SU-DHL-6 (cell line): ENCODE data around the gene MTERF4.

ENCODE experiments used
- H2AFZ ChIP-seq: fragments of 200-600 bp; sonication (generic); 2 replicates; pipeline ENCODE4 v1.6.1; 2014; ENCODE audit warnings: low read depth, mild to moderate bottlenecking, moderate library complexity, mixed read lengths, antibody characterized with exemption, low read length; ENCODE audit not compliant: severe bottlenecking
- H3F3A ChIP-seq: fragments of 200-600 bp; shearing (Covaris generic); 2 replicates; pipeline ENCODE4 v1.6.0; 2016; ENCODE audit warnings: antibody characterized with exemption, mild to moderate bottlenecking; ENCODE audit not compliant: insufficient read depth
- H3K27ac ChIP-seq: fragments of 200-600 bp; sonication (generic); 2 replicates; pipeline ENCODE4 v1.5.1; 2016; ENCODE audit warnings: low read depth, mild to moderate bottlenecking, low read length, moderate library complexity, mixed read lengths
- H3K27me3 ChIP-seq: fragments of 200-600 bp; sonication (generic), shearing (Covaris generic); 2 replicates; pipeline ENCODE4 v1.6.0; 2014; ENCODE audit warnings: mild to moderate bottlenecking, low read length
- H3K36me3 ChIP-seq: fragments of 200-600 bp; sonication (generic); 2 replicates; pipeline ENCODE4 v1.6.1; 2014; ENCODE audit warnings: mild to moderate bottlenecking, low read length, mixed read lengths
- H3K4me2 ChIP-seq: fragments of 300-600, 200-600 bp; shearing (Covaris generic), sonication (generic); 2 replicates; pipeline ENCODE4 v1.6.0; 2014; ENCODE audit warnings: low read length, low read depth, mild to moderate bottlenecking; ENCODE audit not compliant: poor library complexity, severe bottlenecking
- H3K4me3 ChIP-seq: fragments of 200-600 bp; sonication (generic); 2 replicates; pipeline ENCODE4 v1.5.1; 2014; ENCODE audit warnings: antibody characterized with exemption, low read length, mild to moderate bottlenecking, mixed read lengths; ENCODE audit not compliant: insufficient read depth, poor library complexity, severe bottlenecking
- H3K79me2 ChIP-seq: fragments of 200-600 bp; sonication (generic); 2 replicates; pipeline ENCODE4 v1.6.1; 2014; ENCODE audit warnings: mild to moderate bottlenecking, low read length, moderate library complexity; ENCODE audit not compliant: insufficient read depth
- H3K9ac ChIP-seq: fragments of 200-600 bp; sonication (generic); 2 replicates; pipeline ENCODE4 v1.7.0; 2014; ENCODE audit warnings: mild to moderate bottlenecking, low read length
- H3K9me2 ChIP-seq: fragments of 200-600 bp; sonication (generic); replicated peaks from 2 replicates; pipeline ENCODE4 v1.6.1; 2014; ENCODE audit warnings: low read length; ENCODE audit not compliant: insufficient read depth
- H3K9me3 ChIP-seq: fragments of 200-600 bp; sonication (generic); 2 replicates; pipeline ENCODE4 v1.6.1; 2014; ENCODE audit warnings: low read length, mixed read lengths; ENCODE audit not compliant: insufficient read depth
- H4K20me1 ChIP-seq: fragments of 200-600 bp; sonication (generic); 2 replicates; pipeline ENCODE4 v1.6.1; 2014; ENCODE audit warnings: low read depth, mild to moderate bottlenecking, antibody characterized with exemption, low read length, moderate library complexity, mixed read lengths
- EZH2phosphoT487 ChIP-seq: fragments of 200-600 bp; sonication (generic), shearing (Covaris generic); conservative IDR thresholded peaks from 2 replicates; pipeline ENCODE4 v1.6.1; 2018; ENCODE audit warnings: mild to moderate bottlenecking, antibody characterized with exemption, low read length, moderate library complexity, mixed read lengths
- TF ChIP-seq, protein P1 (sequence below): fragments of 200-600 bp; sonication (generic); IDR thresholded peaks from one replicate; pipeline ENCODE4 v1.5.1; 2017; ENCODE audit warnings: antibody characterized with exemption, mild to moderate bottlenecking, low read length, moderate library complexity; ENCODE audit not compliant: insufficient read depth, poor library complexity, severe bottlenecking

MTERF4 gene

GRCh38 chr2:241084856-241085444 is 17.1 kb downstream of the MTERF4 start:
- no peaks in the 10 kb centered on the region for H3K27me3 ChIP-seq
- TF ChIP-seq, protein P1, sequence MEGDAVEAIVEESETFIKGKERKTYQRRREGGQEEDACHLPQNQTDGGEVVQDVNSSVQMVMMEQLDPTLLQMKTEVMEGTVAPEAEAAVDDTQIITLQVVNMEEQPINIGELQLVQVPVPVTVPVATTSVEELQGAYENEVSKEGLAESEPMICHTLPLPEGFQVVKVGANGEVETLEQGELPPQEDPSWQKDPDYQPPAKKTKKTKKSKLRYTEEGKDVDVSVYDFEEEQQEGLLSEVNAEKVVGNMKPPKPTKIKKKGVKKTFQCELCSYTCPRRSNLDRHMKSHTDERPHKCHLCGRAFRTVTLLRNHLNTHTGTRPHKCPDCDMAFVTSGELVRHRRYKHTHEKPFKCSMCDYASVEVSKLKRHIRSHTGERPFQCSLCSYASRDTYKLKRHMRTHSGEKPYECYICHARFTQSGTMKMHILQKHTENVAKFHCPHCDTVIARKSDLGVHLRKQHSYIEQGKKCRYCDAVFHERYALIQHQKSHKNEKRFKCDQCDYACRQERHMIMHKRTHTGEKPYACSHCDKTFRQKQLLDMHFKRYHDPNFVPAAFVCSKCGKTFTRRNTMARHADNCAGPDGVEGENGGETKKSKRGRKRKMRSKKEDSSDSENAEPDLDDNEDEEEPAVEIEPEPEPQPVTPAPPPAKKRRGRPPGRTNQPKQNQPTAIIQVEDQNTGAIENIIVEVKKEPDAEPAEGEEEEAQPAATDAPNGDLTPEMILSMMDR: no peak
- TF ChIP-seq EZH2phosphoT487: no peak
- H3K79me2 ChIP-seq: no peaks in the 10 kb centered on the region
- H3K9me3 ChIP-seq: no peaks in the 10 kb centered on the region
- no peaks in the 10 kb centered on the region for H3K9me2 ChIP-seq
- H3K4me3 ChIP-seq: no peak overlapping the region
- no peak overlapping the region for H2AFZ ChIP-seq
- H3F3A ChIP-seq: no peaks in the 10 kb centered on the region
- no peak overlapping the region for H3K4me2 ChIP-seq
- H3K9ac ChIP-seq: no peak overlapping the region
- H4K20me1 ChIP-seq: no peaks in the 10 kb centered on the region
- no peak overlapping the region for H3K27ac ChIP-seq
- 0 out of 2 replicates have a peak, but pooled peaks cover 3% of the 10 kb centered on the region for H3K36me3 ChIP-seq

DNA sequence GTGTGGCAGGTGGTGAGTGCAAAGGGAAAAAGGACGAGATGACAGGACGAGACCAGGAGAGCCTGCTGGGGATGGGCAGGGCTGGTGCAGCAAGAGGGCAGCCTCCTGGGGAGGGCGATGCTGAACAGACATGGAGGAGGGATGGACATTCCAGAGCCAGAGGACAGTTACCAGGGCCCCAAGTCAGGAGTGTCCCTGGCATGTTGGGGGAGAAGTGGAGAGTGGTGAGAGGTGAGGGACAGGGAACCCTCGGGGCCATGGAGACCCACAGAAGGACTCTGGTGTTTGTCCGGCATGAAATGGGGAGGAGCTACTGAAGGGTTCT is 19.0 kb downstream of the MTERF4 start:
- Histone ChIP-seq H3K36me3 (0 out of 2 replicates have a peak, but pooled peaks cover 2% of the 10 kb centered on the region), H3K79me2 (no peaks in the 10 kb centered on the region), H2AFZ (no peak overlapping the region), H3K27me3 (no peaks in the 10 kb centered on the region), H3K9me3 (no peaks in the 10 kb centered on the region), H3K9me2 (no peaks in the 10 kb centered on the region), H4K20me1 (no peaks in the 10 kb centered on the region), H3K4me3 (no peak overlapping the region), H3F3A (no peaks in the 10 kb centered on the region), H3K27ac (no peak overlapping the region), H3K4me2 (no peak overlapping the region), H3K9ac (no peak overlapping the region)
- no peak for TF ChIP-seq EZH2phosphoT487
- TF ChIP-seq, protein P1: no peak

DNA sequence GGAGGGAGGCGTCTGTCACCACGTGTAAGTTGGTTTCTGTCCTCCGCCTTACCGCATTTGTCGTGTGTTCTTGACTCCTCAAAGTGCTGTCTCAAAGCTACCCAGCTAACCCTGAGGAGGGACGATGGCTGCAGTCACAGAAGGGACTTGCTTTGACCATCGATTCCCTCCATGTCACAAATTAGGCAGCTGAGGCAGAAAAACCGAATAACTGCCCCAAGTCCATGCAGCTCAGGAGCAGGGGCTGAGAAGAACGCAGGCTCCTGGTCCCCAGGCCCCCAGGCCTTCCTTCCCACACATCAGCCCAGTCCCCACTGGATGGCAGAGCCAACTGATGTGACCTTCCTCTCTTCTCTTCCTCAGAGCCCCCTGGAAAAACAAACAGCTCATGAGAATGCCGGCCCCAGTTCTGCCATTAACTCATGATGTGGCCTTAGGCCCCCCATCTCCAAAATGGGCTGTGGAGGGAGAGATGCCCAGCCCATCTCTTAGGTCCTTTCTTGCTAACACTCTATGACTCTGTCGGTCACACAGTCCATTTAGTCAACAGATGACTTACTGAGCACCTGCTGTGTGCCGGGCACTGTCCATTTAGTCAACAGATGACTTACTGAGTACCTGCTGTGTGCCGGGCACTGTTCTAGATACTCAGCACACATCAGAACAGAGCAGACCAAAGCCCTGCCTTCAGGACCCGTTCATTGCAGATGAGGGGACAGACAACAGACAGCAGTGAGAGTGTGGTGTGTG is 19.6 kb downstream of the MTERF4 start:
- H3K4me2 ChIP-seq: no peak overlapping the region
- no peaks in the 10 kb centered on the region for H3K36me3 ChIP-seq
- TF ChIP-seq EZH2phosphoT487: no peak
- TF ChIP-seq, protein P1: no peak
- no peaks in the 10 kb centered on the region for H3K9me2 ChIP-seq
- H3K27ac ChIP-seq: no peak overlapping the region
- no peak overlapping the region for H2AFZ ChIP-seq
- H3K9me3 ChIP-seq: no peaks in the 10 kb centered on the region
- H3F3A ChIP-seq: no peaks in the 10 kb centered on the region
- H3K9ac ChIP-seq: no peak overlapping the region
- no peaks in the 10 kb centered on the region for H3K27me3 ChIP-seq
- H3K4me3 ChIP-seq: no peak overlapping the region
- H4K20me1 ChIP-seq: no peaks in the 10 kb centered on the region
- no peaks in the 10 kb centered on the region for H3K79me2 ChIP-seq
